ENCODE results near the gene CCND1.

Gene CCND1

DNA sequence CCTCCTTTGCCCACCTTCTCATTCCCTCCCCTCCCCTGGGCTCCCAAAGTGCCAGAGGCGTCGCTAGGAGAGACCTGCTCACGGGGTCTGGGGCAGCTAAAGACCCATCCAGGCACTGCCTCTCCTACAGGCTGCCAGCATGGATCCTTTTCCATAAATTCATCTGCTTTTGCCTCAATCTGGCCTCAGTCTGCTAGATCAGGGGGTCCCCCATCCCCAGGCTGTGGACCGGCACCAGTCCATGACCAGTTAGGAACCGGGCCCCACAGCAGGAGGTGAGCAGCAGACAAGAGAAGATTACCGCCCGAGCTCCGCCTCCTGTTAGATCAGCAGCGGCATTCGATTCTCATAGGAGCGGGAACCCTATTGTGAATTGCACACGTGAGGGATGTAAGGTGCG lies 21.9 kb downstream of the CCND1 start:
- H2AK5ac ChIP-seq (ENCODE audit: low read length), result no peak overlapping the region
- no CpG with 5 or more reads among the region's 13 CpGs for WGBS (ENCODE audit: extremely low coverage, insufficient coverage, insufficient read length)
- no peak for DNase-seq

DNA sequence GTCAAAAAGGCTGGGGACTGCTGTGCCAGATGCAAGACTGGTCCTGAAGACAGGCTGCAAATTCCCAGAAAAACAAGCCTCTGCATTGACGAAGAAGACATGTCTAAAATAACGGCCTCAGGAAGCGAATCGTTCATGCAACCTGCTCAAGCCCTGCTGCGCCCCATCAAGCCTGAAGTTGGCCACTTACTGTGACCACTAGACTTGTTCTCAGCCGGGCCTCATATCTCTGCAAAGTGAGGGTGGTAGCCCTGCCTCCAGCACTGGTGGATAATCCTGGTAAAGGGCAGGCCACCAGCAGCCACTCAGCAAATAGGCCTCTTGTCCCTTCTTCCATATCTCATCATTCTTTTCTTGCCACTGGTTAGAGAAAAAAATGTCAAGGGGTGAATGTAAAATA lies 22.4 kb downstream of the CCND1 start:
- no peak overlapping the region for H3K4ac ChIP-seq (ENCODE audit: low read depth, low read length)
- H3K9me3 ChIP-seq (ENCODE audit: insufficient read depth, low read depth, low read length), result peaks cover 3% of the 10 kb centered on the region
- H2BK12ac ChIP-seq (ENCODE audit: low read length), result no peak overlapping the region
- peaks cover 4 to 5% of the 10 kb centered on the region in 2 experiments for H3K4me1 ChIP-seq (ENCODE audit: control insufficient read depth in 1 of 2, insufficient read depth in 2 of 2, low read length in 2 of 2)
- no peak overlapping the region for H2BK120ac ChIP-seq (ENCODE audit: insufficient read depth, low read length, poor library complexity)
- H3K18ac ChIP-seq (ENCODE audit: low read length), result no peak overlapping the region
- no peak overlapping the region for H2BK5ac ChIP-seq (ENCODE audit: low read depth, low read length, poor library complexity)
- H3K4me3 ChIP-seq (ENCODE audit: low read depth, low read length), result no peak overlapping the region
- no peak overlapping the region for H3K4me2 ChIP-seq (ENCODE audit: low read length)
- no peak overlapping the region for H3K14ac ChIP-seq (ENCODE audit: low read length)
- H3K79me1 ChIP-seq (ENCODE audit: low read length), result peaks cover 4% of the 10 kb centered on the region
- H4K12ac ChIP-seq (ENCODE audit: low read depth, low read length), result no peak overlapping the region
- H4K8ac ChIP-seq (ENCODE audit: low read depth, low read length), result no peak overlapping the region
- H3K36me3 ChIP-seq (ENCODE audit: control insufficient read depth in 1 of 2, insufficient read depth in 2 of 2, low read length in 2 of 2), result peaks cover 32 to 42% of the 10 kb centered on the region in 2 experiments
- no peak overlapping the region for H2AFZ ChIP-seq (ENCODE audit: insufficient read depth, low read length, poor library complexity)
- H3K9ac ChIP-seq (ENCODE audit: low read length), result no peak overlapping the region
- no peak overlapping the region for H4K91ac ChIP-seq (ENCODE audit: low read depth, low read length)
- H3K23ac ChIP-seq (ENCODE audit: low read length), result no peak overlapping the region
- no peak for DNase-seq
- no peaks in the 10 kb centered on the region for H3K27me3 ChIP-seq (ENCODE audit: insufficient read depth, low read length)
- no peak overlapping the region for H2AK5ac ChIP-seq (ENCODE audit: low read length)
- no CpG with 5 or more reads among the region's 6 CpGs for WGBS (ENCODE audit: extremely low coverage, insufficient coverage, insufficient read length)
- H3K79me2 ChIP-seq (ENCODE audit: control insufficient read depth, insufficient read depth, low read length, poor library complexity), result no peaks in the 10 kb centered on the region
- H3K27ac ChIP-seq (ENCODE audit: low read depth, low read length), result no peak overlapping the region

More for the DNA sequence above, 21.9 kb downstream of the CCND1 start:
- no peak overlapping the region for H3K27ac ChIP-seq (ENCODE audit: low read depth, low read length)
- H3K36me3 ChIP-seq (ENCODE audit: control insufficient read depth in 1 of 2, insufficient read depth in 2 of 2, low read length in 2 of 2), result peaks cover 28 to 39% of the 10 kb centered on the region in 2 experiments
- H4K12ac ChIP-seq (ENCODE audit: low read depth, low read length), result no peak overlapping the region
- H4K91ac ChIP-seq (ENCODE audit: low read depth, low read length), result no peak overlapping the region
- H3K79me1 ChIP-seq (ENCODE audit: low read length), result peaks cover 5% of the 10 kb centered on the region
- no peak overlapping the region for H3K14ac ChIP-seq (ENCODE audit: low read length)
- no peak overlapping the region for H3K23ac ChIP-seq (ENCODE audit: low read length)
- no peak overlapping the region for H4K8ac ChIP-seq (ENCODE audit: low read depth, low read length)
- H3K4me2 ChIP-seq (ENCODE audit: low read length), result no peak overlapping the region
- H3K18ac ChIP-seq (ENCODE audit: low read length), result no peak overlapping the region
- H3K4me1 ChIP-seq (ENCODE audit: control insufficient read depth in 1 of 2, insufficient read depth in 2 of 2, low read length in 2 of 2), result peaks cover 9 to 10% of the 10 kb centered on the region in 2 experiments
- no peak overlapping the region for H3K4me3 ChIP-seq (ENCODE audit: low read depth, low read length)
- H2BK12ac ChIP-seq (ENCODE audit: low read length), result no peak overlapping the region
- H3K79me2 ChIP-seq (ENCODE audit: control insufficient read depth, insufficient read depth, low read length, poor library complexity), result no peaks in the 10 kb centered on the region
- peaks cover 3% of the 10 kb centered on the region for H3K9me3 ChIP-seq (ENCODE audit: insufficient read depth, low read depth, low read length)
- H3K4ac ChIP-seq (ENCODE audit: low read depth, low read length), result no peak overlapping the region
- H3K9ac ChIP-seq (ENCODE audit: low read length), result no peak overlapping the region
- H2AFZ ChIP-seq (ENCODE audit: insufficient read depth, low read length, poor library complexity), result no peak overlapping the region
- H3K27me3 ChIP-seq (ENCODE audit: insufficient read depth, low read length), result no peaks in the 10 kb centered on the region
- H2BK120ac ChIP-seq (ENCODE audit: insufficient read depth, low read length, poor library complexity), result no peak overlapping the region
- H2BK5ac ChIP-seq (ENCODE audit: low read depth, low read length, poor library complexity), result no peak overlapping the region

DNA sequence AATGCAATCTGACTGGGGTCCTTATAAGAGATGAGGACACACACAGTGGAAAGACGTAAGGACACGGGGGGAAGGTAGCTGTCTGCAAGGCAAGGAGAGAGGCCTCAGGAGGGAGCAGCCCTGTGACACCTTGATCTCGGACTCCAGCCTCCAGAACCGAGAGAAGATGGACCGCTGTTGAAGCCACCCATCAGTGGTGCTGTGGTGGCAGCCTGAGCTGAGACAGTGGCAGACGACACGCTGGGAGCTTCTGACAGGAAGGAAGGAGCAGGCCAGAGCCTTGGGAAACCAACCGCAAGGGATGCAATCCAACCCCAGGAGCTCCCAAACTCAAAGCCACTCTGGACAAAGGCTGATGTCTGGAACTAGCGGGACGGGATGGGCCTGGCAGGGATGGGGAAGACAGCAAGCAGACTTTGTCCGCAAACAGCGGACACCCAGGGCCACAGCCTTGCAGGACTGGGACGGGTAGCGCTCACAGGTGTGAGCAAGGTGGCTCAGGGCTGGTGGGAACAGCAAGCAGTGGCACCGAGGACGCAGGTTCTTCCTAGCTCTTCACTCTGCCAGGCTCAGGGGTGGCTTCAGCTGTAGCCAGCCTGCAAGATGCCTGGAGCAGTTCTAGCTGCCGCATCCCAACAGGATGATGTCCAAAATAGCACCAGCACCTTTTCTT lies 23.3 kb downstream of the CCND1 start:
- Histone ChIP-seq H3K9me3 (ENCODE audit: insufficient read depth, low read depth, low read length) (peaks cover 3% of the 10 kb centered on the region), H3K18ac (ENCODE audit: low read length) (no peak overlapping the region), H2BK12ac (ENCODE audit: low read length) (no peak overlapping the region), H3K4me2 (ENCODE audit: low read length) (no peak overlapping the region), H4K8ac (ENCODE audit: low read depth, low read length) (no peak overlapping the region), H3K79me2 (ENCODE audit: control insufficient read depth, insufficient read depth, low read length, poor library complexity) (no peaks in the 10 kb centered on the region), H3K4ac (ENCODE audit: low read depth, low read length) (no peak overlapping the region), H3K4me1 (ENCODE audit: control insufficient read depth in 1 of 2, insufficient read depth in 2 of 2, low read length in 2 of 2) (no peaks in the 10 kb centered on the region), H3K79me1 (ENCODE audit: low read length) (no peaks in the 10 kb centered on the region), H4K91ac (ENCODE audit: low read depth, low read length) (no peak overlapping the region), H3K4me3 (ENCODE audit: low read depth, low read length) (no peak overlapping the region), H3K9ac (ENCODE audit: low read length) (no peak overlapping the region), H2BK5ac (ENCODE audit: low read depth, low read length, poor library complexity) (no peak overlapping the region), H2AK5ac (ENCODE audit: low read length) (no peak overlapping the region), H3K27ac (ENCODE audit: low read depth, low read length) (no peak overlapping the region), H2BK120ac (ENCODE audit: insufficient read depth, low read length, poor library complexity) (no peak overlapping the region), H2AFZ (ENCODE audit: insufficient read depth, low read length, poor library complexity) (no peak overlapping the region), H3K36me3 (ENCODE audit: control insufficient read depth in 1 of 2, insufficient read depth in 2 of 2, low read length in 2 of 2) (peaks cover 33 to 47% of the 10 kb centered on the region in 2 experiments), H4K12ac (ENCODE audit: low read depth, low read length) (no peak overlapping the region), H3K14ac (ENCODE audit: low read length) (no peak overlapping the region), H3K27me3 (ENCODE audit: insufficient read depth, low read length) (no peaks in the 10 kb centered on the region), H3K23ac (ENCODE audit: low read length) (no peak overlapping the region)
- no CpG with 5 or more reads among the region's 17 CpGs for WGBS (ENCODE audit: extremely low coverage, insufficient coverage, insufficient read length)
- no peak for DNase-seq

DNA sequence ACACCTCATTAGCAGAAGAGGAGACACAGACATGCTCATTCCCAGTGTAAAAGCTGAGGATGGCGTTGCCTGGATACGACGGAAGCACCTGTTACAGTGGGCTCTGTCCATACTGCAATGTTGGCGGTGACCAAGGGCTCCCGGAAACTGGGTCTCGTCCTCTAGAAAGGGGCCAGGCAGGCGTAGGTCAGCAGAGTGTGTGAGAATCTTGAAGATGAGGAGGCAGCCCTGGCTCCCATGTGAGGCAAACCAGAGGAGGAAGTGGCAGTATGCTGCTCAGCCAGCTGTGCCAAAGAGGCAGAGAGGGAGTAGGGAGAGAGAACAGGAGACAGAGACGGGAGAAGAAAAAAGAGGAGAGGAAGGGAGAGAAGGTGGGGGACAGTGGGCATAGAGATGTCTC lies 23.9 kb downstream of the CCND1 start:
- no peak overlapping the region for H2BK5ac ChIP-seq (ENCODE audit: low read depth, low read length, poor library complexity)
- H3K4me1 ChIP-seq (ENCODE audit: control insufficient read depth in 1 of 2, insufficient read depth in 2 of 2, low read length in 2 of 2), result no peaks in the 10 kb centered on the region
- no peak overlapping the region for H2AFZ ChIP-seq (ENCODE audit: insufficient read depth, low read length, poor library complexity)
- H3K18ac ChIP-seq (ENCODE audit: low read length), result no peak overlapping the region
- no peak overlapping the region for H3K23ac ChIP-seq (ENCODE audit: low read length)
- H3K79me1 ChIP-seq (ENCODE audit: low read length), result no peaks in the 10 kb centered on the region
- no peak overlapping the region for H4K12ac ChIP-seq (ENCODE audit: low read depth, low read length)
- H2BK12ac ChIP-seq (ENCODE audit: low read length), result no peak overlapping the region
- no peak overlapping the region for H4K91ac ChIP-seq (ENCODE audit: low read depth, low read length)
- H3K79me2 ChIP-seq (ENCODE audit: control insufficient read depth, insufficient read depth, low read length, poor library complexity), result no peaks in the 10 kb centered on the region
- H3K9ac ChIP-seq (ENCODE audit: low read length), result no peak overlapping the region
- H3K4me3 ChIP-seq (ENCODE audit: low read depth, low read length), result no peak overlapping the region
- H3K14ac ChIP-seq (ENCODE audit: low read length), result no peak overlapping the region
- no peak overlapping the region for H3K4ac ChIP-seq (ENCODE audit: low read depth, low read length)
- DNase-seq, result no peak
- no peak overlapping the region for H2AK5ac ChIP-seq (ENCODE audit: low read length)
- H3K9me3 ChIP-seq (ENCODE audit: insufficient read depth, low read depth, low read length), result no peaks in the 10 kb centered on the region
- no peaks in the 10 kb centered on the region for H3K27me3 ChIP-seq (ENCODE audit: insufficient read depth, low read length)
- no peak overlapping the region for H2BK120ac ChIP-seq (ENCODE audit: insufficient read depth, low read length, poor library complexity)
- H3K4me2 ChIP-seq (ENCODE audit: low read length), result no peak overlapping the region
- no peak overlapping the region for H4K8ac ChIP-seq (ENCODE audit: low read depth, low read length)
- H3K36me3 ChIP-seq (ENCODE audit: control insufficient read depth in 1 of 2, insufficient read depth in 2 of 2, low read length in 2 of 2), result peaks cover 37 to 52% of the 10 kb centered on the region in 2 experiments
- H3K27ac ChIP-seq (ENCODE audit: low read depth, low read length), result no peak overlapping the region
- WGBS (ENCODE audit: extremely low coverage, insufficient coverage, insufficient read length), result no CpG with 5 or more reads among the region's 8 CpGs
